CD4-positive, alpha-beta T cell treated with Interleukin-2 at 100 ng/mL for 4 hours (primary cell): ENCODE data around the gene CXCR6.
"Not testable (repeated sequence)": the region's sequence is repeated elsewhere in the genome, so short reads cannot be mapped to it uniquely, and the experiment has no call there.

Source experiments
- DNase-seq: peaks from one replicate; pipeline ENCODE4 v3.0.0-alpha.2; 2020; ENCODE audit warnings: low spot score

CXCR6 gene

GRCh38 chr3:45988804-45989203 is 45.5 kb downstream of the CXCR6 start:
- DNase-seq = peak; percentile 37

DNA sequence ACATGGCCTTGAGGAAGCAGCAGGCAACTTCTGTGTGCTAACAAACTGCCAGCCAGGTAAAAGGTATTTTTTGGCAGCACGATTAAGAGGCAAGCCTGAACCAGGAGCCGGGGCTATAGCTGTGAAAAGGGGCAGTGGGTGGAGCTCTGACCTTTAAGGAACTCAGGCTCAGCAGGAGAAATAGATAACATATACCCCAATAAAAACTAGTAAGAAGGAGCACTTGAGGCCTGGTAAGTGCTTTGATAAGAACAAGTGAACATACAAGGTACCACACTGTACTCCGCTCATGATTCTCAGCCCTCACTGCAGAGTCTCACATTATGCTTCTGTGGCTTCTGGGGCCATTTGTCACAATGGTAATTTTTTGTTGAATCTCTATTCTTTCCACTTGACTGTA is 46.9 kb downstream of the CXCR6 start:
- DNase-seq = no peak

GRCh38 chr3:45991341-45991740 is 48.1 kb downstream of the CXCR6 start:
- no peak for DNase-seq

DNA sequence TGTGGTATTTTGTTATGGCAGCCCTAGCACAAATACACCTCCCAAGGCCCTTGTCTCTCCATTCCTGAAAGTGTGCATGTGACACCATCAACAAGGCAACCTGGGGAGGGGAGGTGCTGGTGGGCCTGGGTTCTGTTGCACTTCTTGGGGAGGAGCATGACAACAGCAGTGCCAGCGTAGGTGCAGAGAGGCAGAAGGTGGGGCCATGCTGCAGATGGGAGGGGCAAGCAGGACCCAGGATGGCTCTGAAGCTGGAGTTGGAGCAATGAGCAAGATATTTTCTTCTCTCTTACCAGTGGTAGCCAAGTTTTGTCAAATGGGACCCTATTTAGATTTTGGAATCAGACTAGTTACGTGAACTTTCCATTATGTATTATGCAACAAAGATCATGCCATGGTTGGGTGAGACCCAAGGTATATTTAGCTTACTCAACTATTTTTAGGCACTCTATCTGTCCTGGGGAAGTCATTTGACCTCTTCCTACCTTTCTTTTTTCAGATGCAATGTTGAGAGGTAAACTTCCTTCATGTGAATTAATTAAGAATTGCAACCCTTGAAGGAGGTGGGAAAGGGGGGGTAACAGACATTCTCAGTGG is 49.0 kb downstream of the CXCR6 start:
- no peak for DNase-seq

GRCh38 chr3:45992821-45993221 is 49.6 kb downstream of the CXCR6 start:
- DNase-seq = no peak

GRCh38 chr3:45993421-45994027 is 50.3 kb downstream of the CXCR6 start:
- DNase-seq = peak; percentile 74

DNA sequence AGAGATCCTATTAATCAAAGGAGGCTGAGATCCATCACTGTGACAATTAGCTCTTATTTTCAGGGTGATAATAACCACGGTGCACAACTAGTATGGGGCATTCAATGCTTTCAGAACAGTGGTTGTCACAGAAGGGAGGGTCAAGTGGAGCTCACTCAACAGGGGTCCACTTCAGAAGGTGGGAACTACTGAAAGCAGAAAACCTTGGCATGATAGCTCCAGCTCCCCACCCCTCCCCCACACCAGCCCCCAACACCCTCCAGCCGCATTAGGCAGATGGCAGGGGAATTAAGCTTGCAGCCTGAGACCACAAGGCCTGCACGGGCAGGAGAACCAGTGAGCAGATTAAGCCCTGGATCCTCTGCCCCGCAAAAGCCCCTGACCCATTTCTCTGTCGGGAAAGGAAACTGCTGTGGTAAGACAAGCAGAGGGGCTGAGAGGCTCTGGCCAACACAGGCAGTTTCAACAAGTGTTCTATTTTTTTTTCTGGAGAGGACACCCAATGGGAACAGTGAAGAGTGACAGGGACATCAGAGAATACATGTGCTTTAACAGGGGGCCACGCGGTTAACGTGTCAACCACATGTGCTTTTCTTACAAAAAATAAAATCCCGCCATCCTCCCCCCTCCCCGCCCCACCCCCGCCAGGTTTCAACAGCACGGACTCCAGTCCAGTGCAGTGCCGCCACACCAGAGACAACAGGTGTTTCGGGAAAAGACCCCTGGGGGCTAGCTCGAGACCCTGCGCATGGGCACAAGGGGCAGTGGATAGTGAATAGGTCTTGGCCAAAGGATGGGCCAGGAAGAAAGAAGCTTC is 51.4 kb downstream of the CXCR6 start:
- DNase-seq = peak; percentile 60

- peak; percentile 89 for DNase-seq
Observed at GRCh38 chr3:45995236-45996192, 52.2 kb downstream of the CXCR6 start, which contains the start of gene FYCO1. FYCO1 (minus strand) TSS chr3:45995824; CDS start chr3:45984910, 10,914 bp downstream.

DNA sequence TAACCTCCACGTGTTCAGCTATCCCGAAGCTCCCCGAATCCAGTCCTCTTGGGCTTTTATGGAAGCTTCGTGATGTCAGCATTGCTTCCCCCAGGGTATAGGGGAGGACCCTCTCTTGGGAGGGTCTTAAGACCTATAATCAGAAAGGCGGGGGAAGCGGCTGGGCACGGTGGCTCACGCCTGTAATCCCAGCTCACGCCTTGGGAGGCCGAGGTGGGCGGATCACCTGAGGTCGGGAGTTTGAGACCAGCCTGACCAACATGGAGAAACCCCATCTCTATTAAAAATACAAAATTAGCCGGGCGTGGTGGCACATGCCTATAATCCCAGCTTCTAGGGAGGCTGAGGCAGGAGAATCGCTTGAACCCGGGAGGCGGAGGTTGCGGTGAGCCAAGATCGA is 54.2 kb downstream of the CXCR6 start:
- not testable (repeated sequence) for DNase-seq

GRCh38 chr3:45997942-45998341 is 54.7 kb downstream of the CXCR6 start:
- DNase-seq = no peak
